Fibroblast of upper back skin (primary cell): ENCODE measurements around the gene RAVER1.
A peak's percentile ranks its signal among the peaks of the same experiment; 100 is the strongest.

Source experiments
- DNase-seq: peaks from one replicate; pipeline ENCODE4 v3.0.0-alpha.2; 2013

RAVER1 gene

DNA sequence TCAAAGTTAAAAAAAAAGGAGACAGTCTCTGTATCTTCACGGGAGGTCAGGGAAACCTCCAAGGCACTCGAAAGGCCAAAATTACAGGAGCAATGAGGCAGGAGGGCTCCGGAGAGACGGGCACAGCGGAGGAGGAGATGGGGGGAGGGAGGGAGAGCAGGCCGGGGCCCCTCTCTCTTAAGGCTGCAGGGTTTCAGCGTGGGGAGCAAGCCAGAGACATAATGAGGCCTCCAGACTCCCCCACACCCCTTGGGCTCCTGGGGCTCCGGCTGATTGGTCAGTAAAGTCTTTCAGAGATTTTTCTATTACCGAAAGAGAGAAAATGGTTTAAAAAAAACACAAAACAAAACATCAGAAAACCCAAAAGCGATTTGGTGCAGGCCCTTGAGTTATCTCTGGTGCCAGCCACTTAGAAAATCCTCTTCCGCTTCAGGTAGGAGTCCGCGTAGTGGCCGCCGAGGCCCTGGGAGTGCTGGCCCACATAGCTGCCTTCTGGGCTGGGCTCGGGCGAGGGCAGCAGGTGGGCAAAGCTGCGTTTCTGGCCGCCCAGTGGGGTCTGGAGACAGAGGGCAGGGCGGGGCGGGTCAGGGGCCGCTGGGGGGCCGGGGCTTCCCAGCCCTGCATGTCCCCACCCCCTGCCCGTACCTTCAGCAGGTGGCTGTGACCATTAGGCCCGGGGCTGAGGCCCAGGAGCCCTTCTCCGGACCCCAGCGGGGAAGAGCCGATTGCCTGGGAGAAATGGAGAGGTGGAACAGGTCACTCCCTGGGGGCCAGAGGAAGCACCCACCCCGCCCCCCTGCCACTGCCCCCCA, 16.1 kb downstream of the RAVER1 start:
- no peak for DNase-seq

DNA sequence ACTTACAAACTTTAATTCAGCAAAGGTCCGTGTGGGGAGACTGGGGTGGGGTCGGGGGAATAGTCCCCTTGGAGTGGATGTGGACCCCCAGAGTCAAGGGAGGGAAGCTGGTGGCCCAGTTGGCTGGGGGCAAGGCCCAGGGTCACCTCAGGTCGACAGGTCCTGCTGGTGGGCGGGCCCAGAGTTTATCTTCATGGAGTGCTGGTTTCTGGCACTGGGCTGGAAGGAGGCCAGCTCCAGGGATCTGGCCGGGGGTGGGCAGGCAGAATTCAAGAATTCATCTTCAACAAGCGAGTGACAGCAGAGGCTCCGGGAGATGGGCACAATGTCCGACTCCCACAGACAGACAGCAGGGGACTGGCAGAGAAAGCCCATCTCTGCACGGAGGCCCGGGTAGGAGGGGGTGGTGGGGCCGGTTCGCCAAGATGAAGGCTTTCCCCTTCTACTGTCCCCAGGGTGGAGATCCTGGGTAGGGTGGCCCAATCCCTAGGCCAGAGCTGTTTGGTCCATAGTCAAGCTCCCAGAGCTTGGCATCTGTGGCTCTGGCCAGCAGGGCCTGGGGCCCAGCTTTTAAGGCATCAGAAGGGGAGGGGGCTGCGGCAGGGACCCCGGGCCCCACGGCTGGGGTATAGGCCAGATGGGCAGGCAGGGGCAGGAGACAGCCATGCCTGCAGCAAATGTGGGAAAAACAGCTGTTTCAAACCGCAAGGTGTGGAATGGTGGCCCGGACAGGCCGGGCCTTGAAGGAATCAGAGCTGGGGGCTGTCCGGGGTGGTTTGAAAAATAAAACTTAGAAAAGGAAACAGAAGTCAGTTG, 16.9 kb downstream of the RAVER1 start:
- no peak for DNase-seq

DNA sequence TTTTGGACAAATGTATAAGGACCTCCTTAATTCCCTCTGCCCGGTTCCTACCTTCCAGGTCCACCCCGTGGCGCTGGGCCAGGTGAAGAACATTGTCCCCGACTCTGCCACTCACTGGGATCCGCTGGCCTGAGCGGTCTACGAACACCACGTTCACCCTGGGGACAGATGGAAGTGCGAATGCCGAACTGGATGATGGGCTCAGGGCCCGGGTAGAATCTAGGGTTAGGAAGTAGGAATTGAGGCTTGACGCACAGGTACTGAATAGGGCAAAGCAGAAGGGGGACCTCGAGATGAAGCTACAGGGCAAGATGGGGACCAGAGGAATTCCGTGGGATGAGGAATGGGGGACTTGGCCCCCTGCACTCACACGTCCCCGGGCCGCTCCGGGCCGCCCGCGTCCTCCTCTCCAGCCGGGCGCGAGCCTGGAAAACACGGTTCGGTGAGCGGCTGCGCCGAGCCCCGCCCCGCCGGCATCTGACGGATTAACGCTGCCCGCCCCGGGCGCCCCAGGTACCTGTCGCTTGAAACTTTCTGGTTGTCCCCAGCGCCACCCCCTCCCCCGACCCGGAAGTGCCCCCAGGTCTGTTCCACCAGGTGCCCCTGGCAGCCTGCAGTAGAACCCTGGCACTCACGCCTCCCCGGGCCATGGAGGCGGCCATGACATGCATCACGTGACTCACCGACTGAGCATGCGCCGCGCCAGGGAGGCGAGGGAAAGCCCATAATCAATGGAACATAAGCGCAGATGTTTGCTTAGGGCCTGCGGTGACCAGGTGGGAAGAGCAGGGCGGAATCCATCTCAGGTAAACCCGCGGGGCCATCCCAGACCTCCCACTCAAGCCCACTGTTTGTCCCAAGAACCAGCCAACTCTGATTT, 17.8 kb downstream of the RAVER1 start, which contains the start of gene FDX2:
FDX2 (minus strand) TSS at position 681 of the 880 bp plus-strand sequence; CDS start at position 662, 19 bp downstream.
- DNase-seq: peak; percentile 79

DNA sequence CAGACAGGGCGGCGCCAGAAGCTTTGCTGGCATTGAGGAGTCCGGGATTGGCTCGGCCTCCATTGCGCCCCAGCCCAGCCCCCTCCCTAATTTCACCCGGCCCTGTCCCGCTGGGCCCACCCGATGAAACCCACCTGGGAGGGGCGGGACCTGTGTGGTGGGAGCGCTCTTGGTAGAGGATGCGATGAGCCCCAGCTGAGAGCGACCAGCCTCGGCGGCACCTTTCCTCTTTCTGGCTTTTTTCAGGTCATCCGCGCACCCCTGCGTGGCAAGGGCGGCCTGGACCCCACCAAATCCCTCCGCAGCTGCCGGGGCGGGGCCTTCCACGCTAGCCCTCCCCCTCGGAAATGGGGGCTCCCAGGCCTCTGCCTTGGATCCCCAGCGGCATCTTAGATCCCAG, 23.9 kb downstream of the RAVER1 start, which contains the start of gene ZGLP1:
ZGLP1 (minus strand) TSS at position 393 of the 400 bp plus-strand sequence.
- no peak for DNase-seq

DNA sequence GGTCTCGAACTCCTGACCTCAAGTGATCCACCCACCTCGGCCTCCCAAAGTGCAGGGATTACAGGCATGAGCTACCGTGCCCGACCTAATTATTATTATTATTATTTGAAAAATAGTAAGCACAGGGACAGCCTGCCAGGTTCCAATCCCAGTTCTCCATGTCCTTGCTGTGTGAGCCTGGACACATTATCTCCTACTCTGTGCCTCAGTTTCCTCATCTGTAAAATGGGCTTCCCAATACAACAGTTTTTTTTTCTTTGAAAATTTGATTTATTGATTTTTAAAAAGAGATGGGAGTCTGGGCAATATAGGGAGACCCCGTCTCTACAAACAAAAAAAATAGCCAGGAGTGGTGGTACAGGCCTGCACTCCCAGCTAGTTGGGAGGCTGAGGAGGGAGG, 27.0 kb downstream of the RAVER1 start:
- DNase-seq: no peak

DNA sequence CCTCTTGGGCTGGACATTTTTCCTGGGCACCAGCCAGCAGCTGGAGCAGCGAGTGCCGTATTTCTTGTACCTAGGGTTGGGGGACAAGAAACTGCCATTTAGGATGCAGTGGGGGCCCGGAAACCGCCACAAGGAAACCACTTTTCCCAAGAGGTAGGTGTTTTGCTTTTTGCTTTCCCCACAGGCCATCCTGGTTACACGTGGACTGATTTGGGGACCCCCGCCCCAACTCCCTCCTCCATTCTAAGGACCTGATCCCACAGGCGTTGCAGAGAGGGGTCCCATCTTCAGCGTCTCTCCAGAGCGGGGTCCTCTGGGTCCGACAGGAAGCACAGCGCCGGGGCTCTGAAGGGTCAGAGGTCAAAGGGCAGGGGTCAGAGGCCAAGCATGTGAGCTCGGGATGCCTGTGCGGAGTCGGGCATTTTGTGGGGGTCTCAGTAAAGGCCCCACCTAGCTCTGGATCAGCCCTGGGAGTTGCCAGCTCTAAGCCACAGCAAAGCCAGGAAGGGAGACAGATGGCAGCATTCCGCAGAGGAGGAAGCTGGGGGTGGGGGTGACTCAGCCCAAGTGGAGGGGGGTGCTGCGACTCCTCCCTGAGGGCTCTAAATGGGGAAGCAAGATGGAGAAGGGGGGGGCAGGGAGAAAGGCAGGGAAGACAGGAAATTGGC, 28.1 kb downstream of the RAVER1 start:
- peak; percentile 72 for DNase-seq

DNA sequence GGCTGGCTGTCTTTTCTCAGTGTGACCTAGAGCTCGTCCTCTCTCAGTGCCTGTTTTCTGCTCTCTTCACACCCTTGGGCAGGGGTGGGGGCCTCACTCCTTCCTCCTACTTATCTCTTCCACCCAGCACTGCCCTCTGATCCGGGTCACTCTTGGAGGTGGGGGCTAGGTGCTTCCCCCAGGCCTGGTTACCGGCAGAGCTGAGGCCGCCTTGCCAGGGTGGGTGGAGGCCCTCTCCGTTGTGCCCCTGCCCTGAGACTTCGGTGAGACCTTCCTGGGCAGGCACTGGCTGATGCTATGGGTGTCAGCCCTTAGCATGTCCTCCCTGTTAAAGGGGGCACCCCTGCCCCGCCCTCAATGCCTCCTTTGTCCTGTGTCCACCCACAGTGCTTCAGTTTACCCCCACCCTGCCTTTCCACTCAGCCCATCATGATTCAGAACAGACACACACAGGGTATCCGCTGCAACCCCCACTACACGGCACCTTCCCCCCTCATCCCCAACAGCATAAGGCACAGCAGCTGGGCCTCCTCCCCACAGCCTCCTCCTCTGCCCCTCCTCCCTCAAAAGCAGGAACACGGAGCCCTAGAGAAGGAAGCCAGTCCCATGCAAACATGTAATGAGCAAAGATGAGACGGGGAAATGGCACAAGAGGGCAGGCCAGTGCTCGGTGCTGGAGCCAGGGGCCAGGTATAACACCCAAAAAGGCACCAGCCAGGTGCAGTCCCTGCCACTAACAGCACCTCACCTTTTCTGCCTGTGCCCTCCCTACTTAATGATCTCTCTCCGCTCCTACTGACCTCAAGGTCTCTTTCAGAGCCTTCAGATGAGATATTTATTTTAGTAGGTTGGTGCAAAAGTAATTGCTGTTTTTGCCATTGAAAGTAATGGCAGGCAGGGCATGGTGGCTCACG, 33.5 kb downstream of the RAVER1 start:
- DNase-seq: no peak

DNA sequence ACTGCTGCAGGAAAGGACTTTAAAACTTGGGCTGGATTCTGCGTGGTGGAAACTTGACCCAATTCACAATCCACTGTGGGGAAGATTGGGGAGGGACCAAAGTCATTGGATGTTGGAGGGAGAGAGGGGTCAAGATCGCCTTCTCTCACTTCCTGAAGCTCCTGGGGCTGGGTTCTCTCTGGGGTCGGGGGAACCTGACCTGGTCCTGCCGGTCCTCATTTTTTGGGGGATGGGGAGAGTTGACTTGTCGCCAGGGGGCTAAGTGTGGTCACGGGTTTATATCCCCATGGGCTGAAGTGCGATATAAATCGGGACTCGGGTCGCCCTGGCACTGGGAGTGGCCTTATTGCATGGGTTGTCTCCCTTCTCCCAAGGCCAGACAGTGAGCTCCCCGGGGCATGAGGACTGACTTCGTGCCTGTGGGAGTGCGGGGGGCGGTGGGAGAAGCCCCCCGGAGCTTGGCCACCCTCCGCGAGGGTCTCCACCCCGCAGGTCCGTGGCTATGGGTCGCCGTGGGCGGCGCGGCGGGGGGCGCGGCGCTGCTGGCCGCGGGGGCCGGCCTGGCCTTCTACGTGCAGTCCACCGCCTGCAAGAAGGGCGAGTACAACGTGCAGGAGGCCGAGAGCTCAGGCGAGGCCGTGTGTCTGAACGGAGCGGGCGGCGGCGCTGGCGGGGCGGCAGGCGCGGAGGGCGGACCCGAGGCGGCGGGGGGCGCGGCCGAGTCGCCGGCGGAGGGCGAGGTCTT, 37.3 kb downstream of the RAVER1 start:
- no peak for DNase-seq

DNA sequence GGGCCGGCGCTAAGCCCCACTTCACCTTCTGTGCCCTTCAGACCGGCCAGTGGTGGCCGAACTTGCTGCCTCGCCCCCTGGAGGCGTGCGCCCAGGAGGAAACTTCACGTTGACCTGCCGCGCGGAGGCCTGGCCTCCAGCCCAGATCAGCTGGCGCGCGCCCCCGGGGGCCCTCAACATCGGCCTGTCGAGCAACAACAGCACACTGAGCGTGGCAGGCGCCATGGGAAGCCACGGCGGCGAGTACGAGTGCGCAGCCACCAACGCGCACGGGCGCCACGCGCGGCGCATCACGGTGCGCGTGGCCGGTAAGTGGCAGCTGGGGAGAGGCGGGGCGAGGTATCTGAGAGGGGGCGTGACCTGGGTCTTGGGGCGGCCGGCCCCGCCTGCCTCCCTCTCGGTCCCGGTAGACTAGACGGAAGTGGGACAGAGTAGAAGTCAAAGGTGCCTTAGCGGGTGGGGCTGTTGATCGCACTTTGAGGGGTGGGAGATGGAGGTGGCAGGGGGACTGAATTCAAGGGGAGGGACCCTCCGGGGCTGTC, 38.0 kb downstream of the RAVER1 start:
- DNase-seq: no peak

DNA sequence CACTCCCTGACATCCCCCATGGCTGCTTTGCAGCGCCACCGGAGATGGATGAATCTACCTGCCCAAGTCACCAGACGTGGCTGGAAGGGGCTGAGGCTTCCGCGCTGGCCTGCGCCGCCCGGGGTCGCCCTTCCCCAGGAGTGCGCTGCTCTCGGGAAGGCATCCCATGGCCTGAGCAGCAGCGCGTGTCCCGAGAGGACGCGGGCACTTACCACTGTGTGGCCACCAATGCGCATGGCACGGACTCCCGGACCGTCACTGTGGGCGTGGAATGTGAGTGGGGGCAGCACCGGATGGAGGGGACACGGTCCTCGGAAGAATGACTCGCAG, 39.0 kb downstream of the RAVER1 start:
- DNase-seq: no peak

DNA sequence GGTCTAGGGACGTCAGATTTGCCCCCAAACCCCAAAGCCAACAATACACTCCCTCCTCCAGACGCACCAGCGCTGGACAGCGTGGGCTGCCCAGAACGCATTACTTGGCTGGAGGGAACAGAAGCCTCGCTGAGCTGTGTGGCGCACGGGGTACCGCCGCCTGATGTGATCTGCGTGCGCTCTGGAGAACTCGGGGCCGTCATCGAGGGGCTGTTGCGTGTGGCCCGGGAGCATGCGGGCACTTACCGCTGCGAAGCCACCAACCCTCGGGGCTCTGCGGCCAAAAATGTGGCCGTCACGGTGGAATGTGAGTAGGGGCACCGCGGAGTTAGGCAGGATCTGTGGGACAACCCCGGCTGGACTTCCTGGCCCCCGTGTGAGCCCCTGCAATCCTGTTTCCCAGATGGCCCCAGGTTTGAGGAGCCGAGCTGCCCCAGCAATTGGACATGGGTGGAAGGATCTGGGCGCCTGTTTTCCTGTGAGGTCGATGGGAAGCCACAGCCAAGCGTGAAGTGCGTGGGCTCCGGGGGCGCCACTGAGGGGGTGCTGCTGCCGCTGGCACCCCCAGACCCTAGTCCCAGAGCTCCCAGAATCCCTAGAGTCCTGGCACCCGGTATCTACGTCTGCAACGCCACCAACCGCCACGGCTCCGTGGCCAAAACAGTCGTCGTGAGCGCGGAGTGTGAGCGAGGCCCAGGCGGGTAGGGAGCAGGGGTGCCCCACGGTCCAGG, 39.5 kb downstream of the RAVER1 start:
- no peak for DNase-seq

DNA sequence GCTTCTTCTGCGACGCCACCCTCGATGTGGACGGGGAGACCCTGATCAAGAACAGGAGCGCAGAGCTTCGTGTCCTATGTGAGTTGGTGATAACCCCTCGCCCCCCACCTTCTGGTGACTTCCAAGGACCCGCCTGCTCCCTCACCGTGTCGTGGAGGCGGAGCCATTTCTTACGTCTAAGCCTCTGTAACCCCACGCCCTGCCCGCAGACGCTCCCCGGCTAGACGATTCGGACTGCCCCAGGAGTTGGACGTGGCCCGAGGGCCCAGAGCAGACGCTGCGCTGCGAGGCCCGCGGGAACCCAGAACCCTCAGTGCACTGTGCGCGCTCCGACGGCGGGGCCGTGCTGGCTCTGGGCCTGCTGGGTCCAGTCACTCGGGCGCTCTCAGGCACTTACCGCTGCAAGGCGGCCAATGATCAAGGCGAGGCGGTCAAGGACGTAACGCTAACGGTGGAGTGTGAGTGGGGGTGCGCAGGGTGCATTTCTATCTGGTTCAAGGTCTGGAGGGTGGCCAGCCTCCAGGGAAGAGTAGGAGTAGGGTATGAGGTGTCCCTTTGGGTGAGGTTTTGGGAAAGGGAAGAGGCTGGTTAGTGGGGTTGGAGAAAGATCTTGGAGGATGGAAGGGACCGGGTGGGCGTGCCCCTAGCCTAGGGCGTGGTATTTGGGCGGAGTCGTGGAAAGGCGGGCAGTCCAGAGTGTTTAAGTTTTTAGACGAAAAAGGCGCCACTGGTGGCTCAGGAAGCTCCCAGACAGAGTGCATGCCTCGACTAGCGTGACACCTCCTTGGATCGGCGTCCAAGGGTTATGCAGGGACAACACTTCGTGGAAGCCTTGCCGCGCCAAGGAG, 40.3 kb downstream of the RAVER1 start:
- no peak for DNase-seq

DNA sequence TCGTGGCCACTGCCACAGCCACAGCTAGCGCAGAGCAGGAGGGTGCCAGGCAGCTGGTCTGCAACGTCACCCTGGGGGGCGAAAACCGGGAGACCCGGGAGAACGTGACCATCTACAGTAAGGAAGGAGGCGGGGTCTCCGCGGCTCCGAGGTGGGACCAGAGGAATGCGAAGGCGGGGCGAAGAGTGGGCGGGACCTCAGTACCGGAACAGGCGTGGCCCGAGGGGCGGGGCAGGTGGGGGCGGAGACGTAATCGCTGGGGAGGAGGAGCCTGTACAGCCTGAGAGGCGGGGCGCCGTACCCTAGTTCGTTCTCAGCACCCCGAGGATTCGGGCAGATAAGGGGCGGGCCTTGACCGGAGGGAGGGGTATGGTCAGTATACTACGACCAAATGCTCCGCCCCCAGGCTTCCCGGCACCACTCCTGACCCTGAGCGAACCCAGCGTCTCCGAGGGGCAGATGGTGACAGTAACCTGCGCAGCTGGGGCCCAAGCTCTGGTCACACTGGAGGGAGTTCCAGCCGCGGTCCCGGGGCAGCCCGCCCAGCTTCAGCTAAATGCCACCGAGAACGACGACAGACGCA, 41.0 kb downstream of the RAVER1 start:
- DNase-seq: peak; percentile 65

DNA sequence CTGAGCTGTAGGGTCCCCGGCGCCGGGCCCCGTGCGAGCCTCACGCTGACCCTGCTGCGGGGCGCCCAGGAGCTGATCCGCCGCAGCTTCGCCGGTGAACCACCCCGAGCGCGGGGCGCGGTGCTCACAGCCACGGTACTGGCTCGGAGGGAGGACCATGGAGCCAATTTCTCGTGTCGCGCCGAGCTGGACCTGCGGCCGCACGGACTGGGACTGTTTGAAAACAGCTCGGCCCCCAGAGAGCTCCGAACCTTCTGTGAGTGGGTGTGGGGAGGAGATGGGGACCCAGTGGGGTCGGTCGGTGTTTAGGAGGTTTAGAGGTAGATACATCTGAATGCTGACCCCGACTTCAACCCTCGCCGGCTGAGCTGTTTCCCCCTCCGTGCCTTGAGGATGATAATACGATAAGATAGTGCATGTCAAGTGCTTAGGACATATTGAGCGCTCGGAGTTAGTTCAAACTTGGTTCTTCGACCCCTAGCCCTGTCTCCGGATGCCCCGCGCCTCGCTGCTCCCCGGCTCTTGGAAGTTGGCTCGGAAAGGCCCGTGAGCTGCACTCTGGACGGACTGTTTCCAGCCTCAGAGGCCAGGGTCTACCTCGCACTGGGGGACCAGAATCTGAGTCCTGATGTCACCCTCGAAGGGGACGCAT, 41.6 kb downstream of the RAVER1 start:
- no peak for DNase-seq

DNA sequence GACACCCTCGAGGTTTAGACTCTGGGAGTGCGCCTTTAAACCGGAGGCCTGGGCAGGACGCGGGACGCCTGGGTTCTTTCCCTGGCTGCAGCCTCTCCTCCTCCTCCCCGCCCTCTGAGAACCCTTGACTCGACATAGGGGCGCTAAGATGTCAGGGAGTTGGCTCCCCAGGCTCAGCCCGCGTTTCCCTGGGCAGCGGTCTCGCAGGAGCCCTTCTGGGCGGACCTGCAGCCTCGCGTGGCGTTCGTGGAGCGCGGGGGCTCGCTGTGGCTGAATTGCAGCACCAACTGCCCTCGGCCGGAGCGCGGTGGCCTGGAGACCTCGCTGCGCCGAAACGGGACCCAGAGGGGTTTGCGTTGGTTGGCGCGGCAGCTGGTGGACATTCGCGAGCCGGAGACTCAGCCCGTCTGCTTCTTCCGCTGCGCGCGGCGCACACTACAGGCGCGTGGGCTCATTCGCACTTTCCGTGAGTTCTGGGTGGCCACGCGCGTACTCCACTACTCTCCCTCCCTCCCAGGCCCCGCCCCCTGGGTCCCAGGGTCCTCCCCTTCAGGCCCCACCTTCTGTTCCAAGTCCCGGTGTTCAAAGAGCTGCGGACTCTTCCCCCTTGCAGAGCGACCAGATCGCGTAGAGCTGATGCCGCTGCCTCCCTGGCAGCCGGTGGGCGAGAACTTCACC, 42.3 kb downstream of the RAVER1 start:
- DNase-seq: no peak

DNA sequence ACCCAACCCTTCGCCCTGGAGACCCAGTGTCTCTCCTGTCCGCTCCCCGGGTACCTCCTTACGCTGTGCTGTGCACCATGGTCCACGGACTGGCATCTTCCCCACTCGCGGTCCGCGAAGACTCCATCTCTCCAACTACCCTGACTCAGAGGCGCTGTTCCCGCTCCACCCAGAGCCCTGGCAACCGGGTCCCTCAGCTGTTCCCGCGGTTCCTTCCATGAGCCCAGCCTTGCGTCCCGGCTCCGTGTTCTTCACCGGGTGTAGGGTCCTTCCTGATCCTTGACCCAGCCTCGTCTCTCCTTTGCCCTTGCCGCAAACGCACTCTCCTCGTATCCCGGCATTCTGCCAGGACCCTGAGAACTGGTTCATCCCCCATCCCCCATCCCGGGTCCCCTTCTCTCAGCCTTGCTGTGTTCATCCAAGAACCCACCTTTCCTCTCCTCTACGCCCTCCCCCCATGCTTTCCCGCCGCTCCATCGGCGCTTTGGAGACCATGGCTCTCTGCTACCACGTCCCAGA, 42.9 kb downstream of the RAVER1 start:
- no peak for DNase-seq

DNA sequence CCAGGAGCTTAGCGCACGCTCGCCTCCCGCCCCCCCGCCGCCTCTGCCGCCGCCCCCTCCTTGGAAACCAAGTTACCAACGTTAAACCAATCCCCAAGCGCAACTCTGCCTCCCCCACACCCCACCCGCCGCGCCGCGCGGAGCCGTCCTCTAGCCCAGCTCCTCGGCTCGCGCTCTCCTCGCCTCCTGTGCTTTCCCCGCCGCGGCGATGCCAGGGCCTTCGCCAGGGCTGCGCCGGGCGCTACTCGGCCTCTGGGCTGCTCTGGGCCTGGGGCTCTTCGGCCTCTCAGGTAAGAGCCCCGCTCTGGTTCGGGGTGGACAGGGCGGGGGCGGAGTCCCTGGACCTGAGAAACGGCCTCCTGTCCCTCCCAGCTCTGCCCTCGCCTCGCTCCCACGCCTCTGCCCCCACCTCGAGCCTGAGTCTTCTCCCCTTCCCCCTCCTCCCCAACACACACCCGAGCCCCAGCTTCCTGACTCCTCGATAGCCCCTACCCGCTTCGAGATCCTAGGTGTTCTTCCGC, 43.4 kb downstream of the RAVER1 start, which contains the start of gene ICAM5:
ICAM5 (plus strand) TSS at position 117 of the 521 bp plus-strand sequence; CDS start at position 209, 92 bp downstream.
- DNase-seq: no peak
